ENCODE measurements around the gene GPR37L1. TPM values are rescaled to one million over a fixed set of nuclear protein-coding genes. Genes with fewer than 3 reads are reported as not detected.

Gene GPR37L1
- total and polyA plus RNA-seq, 2 of the 8 experiments (the other 6 are each of a cell fraction or from before 2014, with no cell fraction given), result 0.13 to 0.23 TPM

- CTCF ChIA-PET (ENCODE audit: partially characterized antibody), result interaction anchor here (0.6 to 29.2 kb wide), 16 partner anchors 10 to 690 kb away, joined by 3 to 1014 read pairs (median 5); partner anchors contain the start of genes ARL8A, ELF3 and RNPEP
- 93% methylated on average over 10 of the region's 10 CpGs; no CpG with 5 or more reads in 1 of the 2 experiments for WGBS, 2 experiments (ENCODE audit: extremely low coverage in 1 of 2, insufficient coverage in 1 of 2, insufficient read length in 1 of 2, insufficient replicate concordance in 2 of 2, low coverage in 1 of 2, low lambda C conversion rate in 2 of 2, missing lambda C conversion rate in 1 of 2)
These were observed 658 bp downstream of the GPR37L1 start for GRCh38 chr1:202123336-202123813.

More at GRCh38 chr1:202123336-202123813, 658 bp downstream of the GPR37L1 start:
- Histone ChIP-seq H3K36me3 (ENCODE audit: control insufficient read depth in 2 of 4, insufficient read depth in 4 of 4, low read length in 3 of 4) (no peaks in the 10 kb centered on the region), H2AK5ac (ENCODE audit: low read depth, low read length) (no peak overlapping the region), H4K20me1 (replicated peaks in 1 of 2; ENCODE audit: control insufficient read depth in 1 of 2, insufficient read depth in 2 of 2, low read length in 2 of 2) (no peaks in the 10 kb centered on the region), H2AFZ (ENCODE audit: low read length) (no peak overlapping the region), H3K9ac (replicated peaks in 1 of 4; ENCODE audit: extremely low read depth in 1 of 4, low read depth in 3 of 4, low read length in 3 of 4) (no peak overlapping the region; a peak in 1 of 7 replicates), H2BK120ac (replicated peaks; ENCODE audit: low read depth, low read length) (no peak overlapping the region), H3K27me3 (replicated peaks in 1 of 4; ENCODE audit: control insufficient read depth in 3 of 4, extremely low read depth in 1 of 4, insufficient read depth in 3 of 4, low read length in 3 of 4) (no peaks in the 10 kb centered on the region), H2BK20ac (ENCODE audit: low read length) (0 out of 2 replicates have a peak overlapping the region, but pooled peaks have one; percentile 64), H3K9me3 (ENCODE audit: insufficient read depth in 2 of 2, low read depth in 1 of 2, low read length in 1 of 2) (no peaks in the 10 kb centered on the region), H3K18ac (ENCODE audit: extremely low read depth, low read length) (no peak overlapping the region), H4K91ac (replicated peaks; ENCODE audit: insufficient read length, low read length) (no peak overlapping the region), H3K56ac (replicated peaks; ENCODE audit: insufficient read length, low read depth, low read length) (no peak overlapping the region), H3K4me3 (ENCODE audit: extremely low read depth in 1 of 4, insufficient read depth in 2 of 4, low read depth in 3 of 4, low read length in 4 of 4) (no peak overlapping the region), H3K4ac (replicated peaks; ENCODE audit: insufficient read length, low read depth, low read length) (no peak overlapping the region), H2BK15ac (ENCODE audit: low read length) (0 out of 2 replicates have a peak overlapping the region, but pooled peaks have one; percentile 92), H3K23ac (ENCODE audit: insufficient read length) (no peak overlapping the region), H3K4me1 (replicated peaks in 1 of 4; ENCODE audit: control insufficient read depth in 3 of 4, insufficient read depth in 4 of 4, low read length in 3 of 4) (peaks cover 0 to 5% (median 4%) of the 10 kb centered on the region in 4 experiments; a peak in 6 of 7 replicates), H3K14ac (ENCODE audit: insufficient read length) (no peak overlapping the region), H3K4me2 (ENCODE audit: insufficient read depth in 1 of 2, low read depth in 2 of 2, low read length in 2 of 2) (no peak overlapping the region), H3K79me1 (ENCODE audit: low read depth, low read length) (no peaks in the 10 kb centered on the region), H4K8ac (ENCODE audit: extremely low read depth, insufficient read depth, low read length) (no peak overlapping the region), H3K27ac (ENCODE audit: low read depth, low read length) (no peak overlapping the region), H3K23me2 (ENCODE audit: low read depth, low read length) (no peaks in the 10 kb centered on the region), H2BK5ac (ENCODE audit: low read depth, low read length) (no peak overlapping the region), H4K5ac (ENCODE audit: insufficient read length, low read depth, low read length) (no peak overlapping the region), H3K79me2 (ENCODE audit: control insufficient read depth in 1 of 2, insufficient read depth in 2 of 2, low read length in 2 of 2) (no peaks in the 10 kb centered on the region), H2BK12ac (ENCODE audit: low read depth, low read length) (0 out of 2 replicates have a peak overlapping the region, but pooled peaks have one; percentile 55)
- no peak for TF ChIP-seq KDM5A (IDR thresholded peaks at IDR 0.05; ENCODE audit: low read length)
- peak; percentile 26 for TF ChIP-seq EZH2 (IDR thresholded peaks at IDR 0.05; ENCODE audit: low read depth, low read length, severe bottlenecking)
- POLR2A ChIA-PET (ENCODE audit: partially characterized antibody), result interaction anchor here (0.5 to 7.2 kb wide), 10 partner anchors 8 to 899 kb away, joined by 3 to 98 read pairs (median 6); partner anchors contain the start of genes ELF3 and TIMM17A
- DNase-seq (ENCODE audit: low read depth in 1 of 2, low spot score in 2 of 2) (no peak), FAIRE-seq (no peak)
